ENCODE results near the gene PSMD12.

PSMD12 gene

GRCh38 chr17:67377488-67378453 is 11.4 kb upstream of the PSMD12 start:
- Mint-ChIP-seq H3K27me3 (no peaks in the 10 kb centered on the region), H3K36me3 (ENCODE audit: low read depth) (peaks cover 12% of the 10 kb centered on the region)
- ATAC-seq = peak; percentile 9

GRCh38 chr17:67376737-67377487 is 10.5 kb upstream of the PSMD12 start, which contains the start of gene PITPNC1:
Gene PITPNC1, plus strand, starts transcription at chr17:67377281.
- peak within 1 kb of the TSS; percentile 91 for H3K4me3 Mint-ChIP-seq
- ATAC-seq = peak; percentile 80

More at GRCh38 chr17:67377488-67378453, 11.4 kb upstream of the PSMD12 start:
- Mint-ChIP-seq H3K27ac (peak overlapping the region; percentile 97), H3K4me3 (peak overlapping the region; percentile 91), H3K4me1 (peaks cover 52% of the 10 kb centered on the region), H3K9me3 (no peaks in the 10 kb centered on the region)
- DNase-seq = peak; percentile 62

GRCh38 chr17:67376415-67376736 is 10.0 kb upstream of the PSMD12 start:
- peaks cover 39% of the 10 kb centered on the region for H3K4me1 Mint-ChIP-seq
- H3K36me3 Mint-ChIP-seq (ENCODE audit: low read depth) = peaks cover 12% of the 10 kb centered on the region
- peak overlapping the region; percentile 78 for H3K4me3 Mint-ChIP-seq
- ATAC-seq = no peak
- no peak for DNase-seq
- no peaks in the 10 kb centered on the region for H3K9me3 Mint-ChIP-seq
- H3K27ac Mint-ChIP-seq = peak overlapping the region; percentile 53
- no peaks in the 10 kb centered on the region for H3K27me3 Mint-ChIP-seq

More at GRCh38 chr17:67376737-67377487, 10.5 kb upstream of the PSMD12 start, which contains the start of gene PITPNC1:
- Mint-ChIP-seq H3K4me1 (peaks cover 44% of the 10 kb centered on the region), H3K27me3 (no peaks in the 10 kb centered on the region), H3K36me3 (ENCODE audit: low read depth) (peaks cover 12% of the 10 kb centered on the region), H3K9me3 (no peaks in the 10 kb centered on the region), H3K27ac (peak within 1 kb of the TSS; percentile 97)
- DNase-seq = peak; percentile 90

- ATAC-seq = no peak
- DNase-seq = no peak
- H3K9me3 Mint-ChIP-seq = no peaks in the 10 kb centered on the region
- no peak overlapping the region for H3K27ac Mint-ChIP-seq
- H3K27me3 Mint-ChIP-seq = no peaks in the 10 kb centered on the region
- no peak overlapping the region for H3K4me3 Mint-ChIP-seq
- peaks cover 38% of the 10 kb centered on the region for H3K4me1 Mint-ChIP-seq
- peaks cover 12% of the 10 kb centered on the region for H3K36me3 Mint-ChIP-seq (ENCODE audit: low read depth)
These were observed 9.3 kb upstream of the PSMD12 start for GRCh38 chr17:67375716-67376115.

- H3K27ac Mint-ChIP-seq = no peak overlapping the region
- no peak overlapping the region for H3K4me3 Mint-ChIP-seq
- H3K4me1 Mint-ChIP-seq = peaks cover 33% of the 10 kb centered on the region
- no peaks in the 10 kb centered on the region for H3K9me3 Mint-ChIP-seq
- no peaks in the 10 kb centered on the region for H3K27me3 Mint-ChIP-seq
- DNase-seq (no peak), ATAC-seq (no peak)
- H3K36me3 Mint-ChIP-seq (ENCODE audit: low read depth) = peaks cover 12% of the 10 kb centered on the region
These were observed 8.7 kb upstream of the PSMD12 start for GRCh38 chr17:67375054-67375427.

- H3K27ac Mint-ChIP-seq = peak overlapping the region; percentile 39
- H3K4me3 Mint-ChIP-seq = peak overlapping the region; percentile 42
- no peaks in the 10 kb centered on the region for H3K9me3 Mint-ChIP-seq
- H3K36me3 Mint-ChIP-seq (ENCODE audit: low read depth) = peaks cover 7% of the 10 kb centered on the region
- H3K4me1 Mint-ChIP-seq = peaks cover 27% of the 10 kb centered on the region
- peak; percentile 89 for DNase-seq
- no peaks in the 10 kb centered on the region for H3K27me3 Mint-ChIP-seq
- peak; percentile 59 for ATAC-seq
These were observed 8.1 kb upstream of the PSMD12 start for GRCh38 chr17:67374329-67375053.

GRCh38 chr17:67372751-67373150 is 6.4 kb upstream of the PSMD12 start:
- H3K4me3 Mint-ChIP-seq = no peak overlapping the region
- no peak for DNase-seq
- H3K4me1 Mint-ChIP-seq = peaks cover 21% of the 10 kb centered on the region
- H3K9me3 Mint-ChIP-seq = no peaks in the 10 kb centered on the region
- ATAC-seq = no peak
- no peak overlapping the region for H3K27ac Mint-ChIP-seq
- H3K36me3 Mint-ChIP-seq (ENCODE audit: low read depth) = no peaks in the 10 kb centered on the region
- H3K27me3 Mint-ChIP-seq = no peaks in the 10 kb centered on the region

- Mint-ChIP-seq H3K27me3 (peaks cover 2% of the 10 kb centered on the region), H3K36me3 (ENCODE audit: low read depth) (peaks cover 12% of the 10 kb centered on the region), H3K4me1 (peaks cover 26% of the 10 kb centered on the region), H3K4me3 (no peak overlapping the region), H3K27ac (no peak overlapping the region), H3K9me3 (no peaks in the 10 kb centered on the region)
- DNase-seq (no peak), ATAC-seq (no peak)
These were observed 3.3 kb upstream of the PSMD12 start for GRCh38 chr17:67369676-67370075.

GRCh38 chr17:67365738-67366192 is 612 bp downstream of the PSMD12 start:
- DNase-seq (no peak), ATAC-seq (peak; percentile 75)
- Mint-ChIP-seq H3K36me3 (ENCODE audit: low read depth) (peaks cover 40% of the 10 kb centered on the region), H3K9me3 (no peaks in the 10 kb centered on the region), H3K27me3 (peaks cover 2% of the 10 kb centered on the region), H3K4me1 (peaks cover 55% of the 10 kb centered on the region), H3K4me3 (peak overlapping the region; percentile 98), H3K27ac (peak overlapping the region; percentile 99)

- no peak for DNase-seq
- Mint-ChIP-seq H3K4me1 (peaks cover 62% of the 10 kb centered on the region), H3K27ac (peak overlapping the region; percentile 99), H3K36me3 (ENCODE audit: low read depth) (peaks cover 46% of the 10 kb centered on the region), H3K4me3 (peak overlapping the region; percentile 98), H3K9me3 (no peaks in the 10 kb centered on the region), H3K27me3 (peaks cover 2% of the 10 kb centered on the region)
- no peak for ATAC-seq
These were observed 1.3 kb downstream of the PSMD12 start for GRCh38 chr17:67364847-67365737.

GRCh38 chr17:67362173-67362572 is 4.2 kb downstream of the PSMD12 start:
- ATAC-seq (no peak), DNase-seq (no peak)
- Mint-ChIP-seq H3K4me3 (peak overlapping the region; percentile 48), H3K27ac (peak overlapping the region; percentile 71), H3K9me3 (no peaks in the 10 kb centered on the region), H3K4me1 (peaks cover 88% of the 10 kb centered on the region), H3K27me3 (peaks cover 2% of the 10 kb centered on the region), H3K36me3 (ENCODE audit: low read depth) (peaks cover 59% of the 10 kb centered on the region)

- Mint-ChIP-seq H3K4me3 (peak overlapping the region; percentile 9), H3K27ac (peak overlapping the region; percentile 47), H3K36me3 (ENCODE audit: low read depth) (peaks cover 65% of the 10 kb centered on the region), H3K4me1 (peaks cover 81% of the 10 kb centered on the region), H3K27me3 (no peaks in the 10 kb centered on the region), H3K9me3 (no peaks in the 10 kb centered on the region)
- no peak for DNase-seq
- ATAC-seq = no peak
These were observed 5.5 kb downstream of the PSMD12 start for GRCh38 chr17:67360880-67361279.

GRCh38 chr17:67359960-67360791 is 6.2 kb downstream of the PSMD12 start:
- H3K27me3 Mint-ChIP-seq = no peaks in the 10 kb centered on the region
- ATAC-seq (peak; percentile 80), DNase-seq (peak; percentile 34)
- peak overlapping the region; percentile 9 for H3K4me3 Mint-ChIP-seq
- H3K36me3 Mint-ChIP-seq (ENCODE audit: low read depth) = peaks cover 65% of the 10 kb centered on the region
- H3K4me1 Mint-ChIP-seq = peaks cover 75% of the 10 kb centered on the region
- H3K27ac Mint-ChIP-seq = peak overlapping the region; percentile 47
- H3K9me3 Mint-ChIP-seq = no peaks in the 10 kb centered on the region

All from activated naive CD8-positive, alpha-beta T cell treated with anti-CD3 and anti-CD28 coated beads, Interleukin-2, amount 50 U/mL, for 24 hours (primary cell).